ENCODE results near the gene GCH1.

GRCh38 chr14:54929556-54929955 is 26.9 kb upstream of the GCH1 start:
- TF ChIP-seq POLR2A (IDR thresholded peaks at IDR 0.05), result no peak
- TF ChIP-seq CTCF (IDR thresholded peaks at IDR 0.05), result no peak
